Upper lobe of left lung (tissue), 6 donors: ENCODE data around the gene RIPK1. TPM values are rescaled to one million over a fixed set of nuclear protein-coding genes. Genes with fewer than 3 reads are reported as not detected.
A peak's percentile ranks its signal among the peaks of the same experiment; 100 is the strongest.

Experiments
- ATAC-seq, 2 donors: fragments of 200-7000 bp; cut with Tn5 transposase; one replicate each; pipeline ENCODE4 v1.9.1; 2022; ENCODE audit warnings: mild to moderate bottlenecking in 2 of 2, moderate library complexity in 2 of 2; ENCODE audit not compliant: low FRiP score in 2 of 2
- DNase-seq, 2 donors: peaks; one replicate each; pipeline ENCODE4 v3.0.0-alpha.2; 2019 to 2020
- H3K27ac ChIP-seq, 4 donors: fragments of 200-600 bp; sonication (generic); one replicate each; pipeline ENCODE4 v1.5.1; 2016 to 2019
- H3K27me3 ChIP-seq, 4 donors: fragments of 200-600 bp; sonication (generic); one replicate each; pipeline ENCODE4 v1.5.1; 2017 to 2019
- H3K36me3 ChIP-seq, 4 donors: fragments of 200-600 bp; sonication (generic); one replicate each; pipeline ENCODE4 v1.5.1; 2016 to 2019
- H3K4me1 ChIP-seq, 4 donors: fragments of 200-600 bp; sonication (generic); one replicate each; pipeline ENCODE4 v1.5.1; 2018 to 2019
- H3K4me3 ChIP-seq, 4 donors: fragments of 200-600 bp; sonication (generic); one replicate each; pipeline ENCODE4 v1.5.1; 2017 to 2019; ENCODE audit warnings: mild to moderate bottlenecking in 2 of 4, moderate library complexity in 1 of 4
- H3K9me3 ChIP-seq, 4 donors: fragments of 200-600 bp; sonication (generic); one replicate each; pipeline ENCODE4 v1.5.1; 2018 to 2019
- EP300 ChIP-seq, 4 donors: sonication (generic); formaldehyde crosslinking; IDR thresholded peaks; one replicate each; pipeline ENCODE4 v1.5.1; 2017; ENCODE audit warnings: antibody characterized with exemption in 4 of 4, control low read depth in 2 of 4
- POLR2A ChIP-seq, 4 donors: fragments of 450-650 bp; IDR thresholded peaks; one replicate each; pipeline ENCODE4 v1.5.1; 2016 to 2017; ENCODE audit warnings: antibody characterized with exemption in 4 of 4, mild to moderate bottlenecking in 2 of 4
- POLR2AphosphoS5 ChIP-seq, 2 donors: sonication (generic); formaldehyde crosslinking; IDR thresholded peaks; one replicate each; pipeline ENCODE4 v1.5.1; 2017; ENCODE audit warnings: antibody characterized with exemption in 2 of 2
- WGBS, 2 donors: methylation state at CpG; one replicate each; pipeline ENCODE4 v1.1.5; 2017 to 2018; 5-methylcytosine and 5-hydroxymethylcytosine counted together
- total RNA-seq, 6 donors: library from RNA; depleted of rRNA in 4 of 6; stranded (reverse); fragments of >200 nt in 4 of 6; gene quantifications; one replicate each; pipeline versions ENCODE4 v1.1.0 to v1.2.1, GENCODE V29; 2016 to 2021
- TF ChIP-seq, protein P1 (sequence below), 6 experiments: fragments of 450-650 bp in 4 of 6; fragments of 200-600 bp in 2 of 6; sonication (generic) in 2 of 6; IDR thresholded peaks; one replicate each; pipeline ENCODE4 v1.5.1; 2016 to 2019; ENCODE audit warnings: antibody characterized with exemption in 6 of 6
- donor health status: DM: no; HTN: no; CAD: no; lungs with moderate emphysema.
- donor health status: DM: no; HTN: yes; CAD: no; lungs with severe emphysema.

Gene RIPK1
- total RNA-seq, 6 donors from 2014 or later = 20.6 to 35.6 (median 26.6) TPM

DNA sequence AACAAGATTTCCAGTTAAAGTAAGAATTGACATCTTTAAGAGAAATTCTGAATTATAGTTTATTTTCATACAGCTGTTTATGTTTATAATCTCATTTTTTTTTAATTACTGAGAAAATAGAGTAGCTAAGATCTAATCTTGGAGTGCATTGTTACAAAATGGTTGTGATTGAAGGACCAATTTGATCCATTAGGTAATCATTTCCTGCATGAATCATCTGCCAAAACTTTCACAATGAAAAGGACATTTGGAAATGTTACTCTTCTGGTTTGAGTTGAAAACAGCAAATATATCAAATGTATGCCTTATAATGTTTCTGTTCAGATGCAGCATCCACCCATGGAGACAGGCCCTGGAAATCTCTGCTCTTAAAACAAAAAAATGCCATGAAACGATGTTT, 70.0 kb downstream of the RIPK1 start:
- Histone ChIP-seq H3K36me3 (peaks cover 0 to 39% (median 6%) of the 10 kb centered on the region in 4 donors), H3K4me3 (no peak overlapping the region), H3K9me3 (no peaks in the 10 kb centered on the region), H3K4me1 (peaks cover 0 to 16% (median 6%) of the 10 kb centered on the region in 4 donors), H3K27me3 (no peaks in the 10 kb centered on the region), H3K27ac (peak overlapping the region in 2 of 4 donors; percentile 8 to 59)
- DNase-seq (no peak), ATAC-seq (no peak)
- WGBS, 2 donors = 51 to 74% methylated on average over 1 of the region's 1 CpG
- peak in 1 of 2 donors; percentile 20 for TF ChIP-seq POLR2AphosphoS5 (IDR thresholded peaks at IDR 0.05)
- TF ChIP-seq, protein P1, sequence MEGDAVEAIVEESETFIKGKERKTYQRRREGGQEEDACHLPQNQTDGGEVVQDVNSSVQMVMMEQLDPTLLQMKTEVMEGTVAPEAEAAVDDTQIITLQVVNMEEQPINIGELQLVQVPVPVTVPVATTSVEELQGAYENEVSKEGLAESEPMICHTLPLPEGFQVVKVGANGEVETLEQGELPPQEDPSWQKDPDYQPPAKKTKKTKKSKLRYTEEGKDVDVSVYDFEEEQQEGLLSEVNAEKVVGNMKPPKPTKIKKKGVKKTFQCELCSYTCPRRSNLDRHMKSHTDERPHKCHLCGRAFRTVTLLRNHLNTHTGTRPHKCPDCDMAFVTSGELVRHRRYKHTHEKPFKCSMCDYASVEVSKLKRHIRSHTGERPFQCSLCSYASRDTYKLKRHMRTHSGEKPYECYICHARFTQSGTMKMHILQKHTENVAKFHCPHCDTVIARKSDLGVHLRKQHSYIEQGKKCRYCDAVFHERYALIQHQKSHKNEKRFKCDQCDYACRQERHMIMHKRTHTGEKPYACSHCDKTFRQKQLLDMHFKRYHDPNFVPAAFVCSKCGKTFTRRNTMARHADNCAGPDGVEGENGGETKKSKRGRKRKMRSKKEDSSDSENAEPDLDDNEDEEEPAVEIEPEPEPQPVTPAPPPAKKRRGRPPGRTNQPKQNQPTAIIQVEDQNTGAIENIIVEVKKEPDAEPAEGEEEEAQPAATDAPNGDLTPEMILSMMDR (IDR thresholded peaks at IDR 0.05) = no peak
- peak in 1 of 4 donors; percentile 9 for TF ChIP-seq EP300 (IDR thresholded peaks at IDR 0.05)
- no peak for TF ChIP-seq POLR2A (IDR thresholded peaks at IDR 0.05)

DNA sequence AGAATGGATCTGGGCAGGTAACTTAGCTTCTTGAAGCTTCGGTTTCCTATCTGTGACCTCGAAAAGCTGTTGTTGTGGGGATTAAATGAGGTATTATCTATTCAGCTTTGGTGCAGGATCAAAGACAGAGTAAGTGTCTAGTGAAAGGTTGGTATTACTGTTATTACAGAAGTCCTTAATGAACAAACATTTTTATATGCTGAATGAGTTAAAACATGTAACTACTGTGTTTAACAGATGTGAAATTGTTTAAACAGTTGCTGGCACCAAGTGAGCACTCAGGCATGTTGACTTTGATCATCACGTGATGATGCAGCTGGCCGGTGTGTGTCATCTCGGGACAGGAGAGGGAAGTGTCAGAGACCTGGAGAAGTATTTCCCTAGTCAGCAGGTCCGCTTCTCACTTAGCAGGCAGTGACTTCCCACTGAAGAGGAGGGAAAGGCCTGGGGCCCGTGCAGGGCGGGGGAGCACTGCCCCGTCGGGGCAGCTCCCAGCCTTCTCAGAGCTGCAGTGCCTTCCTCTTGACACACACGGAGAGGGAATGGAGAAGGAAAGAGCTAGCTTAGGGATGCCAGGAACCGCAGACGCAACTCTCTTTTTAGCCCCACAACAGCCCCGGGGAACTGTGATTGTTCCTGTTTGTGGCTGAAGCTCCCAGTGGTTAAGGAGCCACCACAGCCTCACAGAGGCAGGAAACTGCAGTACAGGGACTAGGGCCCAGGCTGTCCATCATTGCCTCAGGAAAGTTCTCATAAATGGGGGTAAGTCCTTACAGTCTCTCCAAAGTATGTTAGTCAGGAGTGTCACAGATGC, 71.0 kb downstream of the RIPK1 start:
- DNase-seq (peak; percentile 67 to 78), ATAC-seq (peak; percentile 86 to 90)
- peaks cover 0 to 39% (median 6%) of the 10 kb centered on the region in 4 donors for H3K36me3 ChIP-seq
- H3K4me3 ChIP-seq = no peak overlapping the region
- H3K27ac ChIP-seq = peak overlapping the region; percentile 0 to 59 (median 28)
- H3K9me3 ChIP-seq = no peaks in the 10 kb centered on the region
- TF ChIP-seq, protein P1 (IDR thresholded peaks at IDR 0.05) = no peak
- TF ChIP-seq POLR2A (IDR thresholded peaks at IDR 0.05) = peak in 1 of 4 donors; percentile 34
- TF ChIP-seq POLR2AphosphoS5 (IDR thresholded peaks at IDR 0.05) = peak in 1 of 2 donors; percentile 8
- 41 to 55% methylated on average over 12 to 14 of the region's 14 CpGs for WGBS, 2 donors
- H3K27me3 ChIP-seq = no peaks in the 10 kb centered on the region
- peaks cover 0 to 16% (median 6%) of the 10 kb centered on the region in 4 donors for H3K4me1 ChIP-seq

DNA sequence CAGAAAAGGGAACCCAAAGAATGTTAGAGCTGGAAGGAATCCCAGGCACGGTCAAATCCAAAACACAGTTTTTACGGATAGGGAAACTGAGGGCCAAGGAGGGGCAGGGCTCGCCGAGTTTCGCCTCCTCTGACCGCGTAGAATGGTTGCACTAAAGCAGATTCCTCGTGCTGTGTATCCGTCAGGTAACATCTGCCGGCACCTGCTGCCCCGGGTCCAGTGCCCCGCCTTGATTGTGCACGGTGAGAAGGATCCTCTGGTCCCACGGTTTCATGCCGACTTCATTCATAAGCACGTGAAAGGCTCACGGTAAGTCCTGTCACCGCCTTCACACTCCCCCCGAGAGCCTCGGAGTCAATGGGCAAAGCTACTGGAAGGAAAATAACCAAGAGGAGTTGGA, 71.9 kb downstream of the RIPK1 start:
- DNase-seq (no peak), ATAC-seq (no peak)
- TF ChIP-seq POLR2AphosphoS5 (IDR thresholded peaks at IDR 0.05) (no peak), POLR2A (IDR thresholded peaks at IDR 0.05) (no peak), EP300 (IDR thresholded peaks at IDR 0.05) (no peak)
- TF ChIP-seq, protein P1 (IDR thresholded peaks at IDR 0.05) = no peak
- Histone ChIP-seq H3K4me3 (no peak overlapping the region), H3K4me1 (peaks cover 0 to 16% (median 6%) of the 10 kb centered on the region in 4 donors), H3K36me3 (peaks cover 0 to 39% (median 6%) of the 10 kb centered on the region in 4 donors), H3K9me3 (no peaks in the 10 kb centered on the region), H3K27me3 (no peaks in the 10 kb centered on the region), H3K27ac (no peak overlapping the region)
- WGBS, 2 donors = 92 to 94% methylated on average over 19 to 20 of the region's 20 CpGs

DNA sequence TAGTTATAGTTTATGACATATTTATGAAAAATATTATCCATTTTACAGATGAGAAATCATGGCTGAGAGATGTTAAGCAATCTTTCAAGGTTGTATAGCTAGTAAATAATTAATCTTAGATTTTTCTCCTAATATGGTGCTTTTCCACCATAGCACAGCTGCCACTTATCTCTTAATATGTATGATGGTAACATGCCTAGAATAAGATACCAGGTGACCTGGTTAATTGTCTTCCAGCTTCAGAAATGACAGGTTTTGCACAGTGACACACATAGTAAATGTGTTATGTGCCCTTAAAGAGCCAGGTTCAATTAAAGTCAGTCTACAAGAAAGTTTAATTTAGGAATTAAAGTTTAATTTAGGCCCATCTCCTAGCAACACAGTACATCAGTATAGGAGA, 74.2 kb downstream of the RIPK1 start:
- Histone ChIP-seq H3K27ac (no peak overlapping the region), H3K27me3 (no peaks in the 10 kb centered on the region), H3K9me3 (no peaks in the 10 kb centered on the region), H3K4me1 (peaks cover 0 to 16% (median 6%) of the 10 kb centered on the region in 4 donors), H3K4me3 (no peak overlapping the region), H3K36me3 (peaks cover 0 to 33% (median 3%) of the 10 kb centered on the region in 4 donors)
- TF ChIP-seq, protein P1 (IDR thresholded peaks at IDR 0.05) = no peak
- TF ChIP-seq POLR2A (IDR thresholded peaks at IDR 0.05) (no peak), EP300 (IDR thresholded peaks at IDR 0.05) (no peak), POLR2AphosphoS5 (IDR thresholded peaks at IDR 0.05) (no peak)
- no peak for ATAC-seq
- no peak for DNase-seq
